ENCODE measurements around the gene CYP1A1. TPM values are rescaled to one million over a fixed set of nuclear protein-coding genes. Genes with fewer than 3 reads are reported as not detected.

CYP1A1 gene
- total and polyA plus RNA-seq, 2 of the 13 experiments (the other 11 are each of a cell fraction or from before 2014, with no cell fraction given): 7.9 to 8.0 TPM

DNA sequence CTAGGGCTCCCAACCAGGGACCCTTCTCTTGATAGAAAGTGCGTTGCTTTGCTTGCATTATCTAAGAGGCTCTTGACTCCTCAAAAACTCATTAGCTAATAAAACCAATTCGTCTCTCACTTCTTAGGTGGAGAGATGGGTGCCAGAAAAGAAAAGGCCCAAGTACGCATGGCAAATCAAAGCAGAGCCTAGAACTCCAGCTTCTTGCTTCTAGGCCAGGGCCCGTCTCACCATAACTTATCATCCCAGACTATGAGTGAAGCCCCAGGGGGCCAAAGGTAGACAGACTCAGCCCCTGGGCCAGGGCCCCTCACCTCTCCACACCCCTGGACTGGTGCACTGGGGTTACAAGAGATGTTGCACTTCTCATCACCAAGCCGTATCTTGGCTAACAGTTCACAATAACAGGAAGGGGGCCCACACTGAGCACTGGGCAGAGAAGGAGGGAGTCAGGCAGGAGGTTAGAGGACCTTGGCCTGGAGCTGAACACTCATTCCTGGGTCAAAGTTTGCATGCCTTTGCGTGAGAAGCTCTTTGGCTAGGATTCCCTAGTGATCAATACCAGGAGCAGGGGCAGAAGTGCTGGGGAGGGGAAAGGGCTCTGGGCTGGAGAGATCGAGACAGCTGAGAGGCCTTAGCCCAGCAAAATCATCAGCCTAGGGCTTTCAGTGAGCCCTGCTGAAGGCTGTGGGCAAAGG, 5.4 kb upstream of the CYP1A1 start (continued):
- TF ChIP-seq, protein P1, sequence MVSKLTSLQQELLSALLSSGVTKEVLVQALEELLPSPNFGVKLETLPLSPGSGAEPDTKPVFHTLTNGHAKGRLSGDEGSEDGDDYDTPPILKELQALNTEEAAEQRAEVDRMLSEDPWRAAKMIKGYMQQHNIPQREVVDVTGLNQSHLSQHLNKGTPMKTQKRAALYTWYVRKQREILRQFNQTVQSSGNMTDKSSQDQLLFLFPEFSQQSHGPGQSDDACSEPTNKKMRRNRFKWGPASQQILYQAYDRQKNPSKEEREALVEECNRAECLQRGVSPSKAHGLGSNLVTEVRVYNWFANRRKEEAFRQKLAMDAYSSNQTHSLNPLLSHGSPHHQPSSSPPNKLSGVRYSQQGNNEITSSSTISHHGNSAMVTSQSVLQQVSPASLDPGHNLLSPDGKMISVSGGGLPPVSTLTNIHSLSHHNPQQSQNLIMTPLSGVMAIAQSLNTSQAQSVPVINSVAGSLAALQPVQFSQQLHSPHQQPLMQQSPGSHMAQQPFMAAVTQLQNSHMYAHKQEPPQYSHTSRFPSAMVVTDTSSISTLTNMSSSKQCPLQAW (CRISPR knock-in tag; IDR thresholded peaks at IDR 0.05): peak; percentile 95
- TF ChIP-seq ZNF772 (CRISPR knock-in tag; IDR thresholded peaks at IDR 0.05) (peak; percentile 31; the same call in 1 of the 2 replicates), YEATS4 (CRISPR knock-in tag; IDR thresholded peaks at IDR 0.05; ENCODE audit: borderline replicate concordance) (peak; percentile 50; the same call in 1 of the 2 replicates), ZNF768 (CRISPR knock-in tag; IDR thresholded peaks at IDR 0.05) (no peak), ZNF484 (CRISPR knock-in tag; IDR thresholded peaks at IDR 0.05; ENCODE audit: borderline replicate concordance, low read depth) (no peak), MTA1 (CRISPR knock-in tag; IDR thresholded peaks at IDR 0.05; ENCODE audit: borderline replicate concordance) (peak; percentile 97), ZNF264 (CRISPR knock-in tag; IDR thresholded peaks at IDR 0.05) (peak; percentile 92), REXO4 (CRISPR knock-in tag; IDR thresholded peaks at IDR 0.05; ENCODE audit: borderline replicate concordance) (no peak), ZNF776 (CRISPR knock-in tag; IDR thresholded peaks at IDR 0.05) (no peak), MTA3 (CRISPR knock-in tag; IDR thresholded peaks at IDR 0.05) (no peak), KDM3A (CRISPR knock-in tag; IDR thresholded peaks at IDR 0.05; ENCODE audit: low read depth) (0 out of 2 replicates have a peak, but pooled peaks have one; percentile 59), ZNF792 (CRISPR knock-in tag; IDR thresholded peaks at IDR 0.05) (peak; percentile 66; the same call in 1 of the 2 replicates), NCOA1 (CRISPR knock-in tag; IDR thresholded peaks at IDR 0.05) (no peak)
- TF ChIP-seq, protein P2, sequence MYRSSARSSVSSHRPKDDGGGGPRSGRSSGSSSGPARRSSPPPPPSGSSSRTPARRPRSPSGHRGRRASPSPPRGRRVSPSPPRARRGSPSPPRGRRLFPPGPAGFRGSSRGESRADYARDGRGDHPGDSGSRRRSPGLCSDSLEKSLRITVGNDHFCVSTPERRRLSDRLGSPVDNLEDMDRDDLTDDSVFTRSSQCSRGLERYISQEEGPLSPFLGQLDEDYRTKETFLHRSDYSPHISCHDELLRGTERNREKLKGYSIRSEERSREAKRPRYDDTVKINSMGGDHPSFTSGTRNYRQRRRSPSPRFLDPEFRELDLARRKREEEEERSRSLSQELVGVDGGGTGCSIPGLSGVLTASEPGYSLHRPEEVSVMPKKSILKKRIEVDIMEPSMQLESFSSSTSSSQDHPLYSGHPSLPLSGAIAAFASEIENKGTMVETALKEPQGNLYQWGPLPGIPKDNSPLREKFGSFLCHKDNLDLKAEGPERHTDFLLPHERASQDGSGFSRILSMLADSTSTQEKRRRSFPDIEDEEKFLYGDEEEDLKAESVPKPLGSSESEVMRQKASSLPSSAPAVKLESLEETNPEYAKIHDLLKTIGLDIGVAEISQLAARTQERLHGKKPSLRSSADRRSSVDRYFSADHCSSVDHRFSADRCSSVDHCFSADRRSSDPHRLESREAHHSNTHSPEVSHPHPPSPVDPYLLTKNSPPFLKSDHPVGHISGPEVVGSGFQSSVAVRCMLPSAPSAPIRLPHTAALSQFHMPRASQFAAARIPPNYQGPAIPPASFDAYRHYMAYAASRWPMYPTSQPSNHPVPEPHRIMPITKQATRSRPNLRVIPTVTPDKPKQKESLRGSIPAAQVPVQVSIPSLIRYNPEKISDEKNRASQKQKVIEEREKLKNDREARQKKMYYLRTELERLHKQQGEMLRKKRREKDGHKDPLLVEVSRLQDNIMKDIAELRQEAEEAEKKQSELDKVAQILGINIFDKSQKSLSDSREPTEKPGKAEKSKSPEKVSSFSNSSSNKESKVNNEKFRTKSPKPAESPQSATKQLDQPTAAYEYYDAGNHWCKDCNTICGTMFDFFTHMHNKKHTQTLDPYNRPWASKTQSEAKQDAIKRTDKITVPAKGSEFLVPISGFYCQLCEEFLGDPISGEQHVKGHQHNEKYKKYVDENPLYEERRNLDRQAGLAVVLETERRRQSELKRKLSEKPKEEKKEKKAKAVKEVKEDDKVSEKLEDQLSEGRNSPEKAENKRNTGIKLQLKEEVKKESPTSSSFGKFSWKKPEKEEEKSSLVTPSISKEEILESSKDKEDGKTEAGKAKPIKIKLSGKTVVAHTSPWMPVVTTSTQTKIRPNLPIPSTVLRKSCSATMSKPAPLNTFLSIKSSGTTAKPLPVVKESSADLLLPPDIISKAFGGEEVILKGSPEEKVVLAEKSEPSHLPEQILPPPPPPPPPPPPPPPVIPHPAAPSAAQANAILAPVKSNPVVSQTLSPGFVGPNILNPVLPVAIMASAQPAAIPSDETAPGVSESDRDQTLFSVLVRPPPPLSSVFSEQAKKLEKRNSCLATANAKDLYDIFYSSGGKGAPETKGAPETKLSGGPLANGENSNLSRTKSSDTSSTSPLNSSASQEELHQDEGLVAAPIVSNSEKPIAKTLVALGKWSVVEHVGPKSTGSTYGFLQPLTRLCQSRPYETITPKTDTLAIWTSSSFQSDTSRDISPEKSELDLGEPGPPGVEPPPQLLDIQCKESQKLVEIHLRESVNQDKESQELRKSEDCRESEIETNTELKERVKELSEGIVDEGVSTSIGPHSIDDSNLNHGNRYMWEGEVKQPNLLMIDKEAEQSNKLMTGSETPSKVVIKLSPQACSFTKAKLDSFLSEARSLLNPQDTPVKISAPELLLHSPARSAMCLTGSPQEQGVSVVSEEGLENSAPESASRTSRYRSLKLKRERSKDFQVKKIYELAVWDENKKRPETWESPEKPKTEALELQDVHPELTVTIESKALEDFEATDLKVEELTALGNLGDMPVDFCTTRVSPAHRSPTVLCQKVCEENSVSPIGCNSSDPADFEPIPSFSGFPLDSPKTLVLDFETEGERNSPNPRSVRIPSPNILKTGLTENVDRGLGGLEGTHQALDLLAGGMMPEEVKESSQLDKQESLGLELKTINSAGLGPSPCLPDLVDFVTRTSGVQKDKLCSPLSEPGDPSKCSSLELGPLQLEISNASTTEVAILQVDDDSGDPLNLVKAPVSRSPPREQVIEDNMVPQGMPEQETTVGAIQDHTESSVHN (CRISPR knock-in tag; IDR thresholded peaks at IDR 0.05): no peak
- TF ChIP-seq, protein P3, sequence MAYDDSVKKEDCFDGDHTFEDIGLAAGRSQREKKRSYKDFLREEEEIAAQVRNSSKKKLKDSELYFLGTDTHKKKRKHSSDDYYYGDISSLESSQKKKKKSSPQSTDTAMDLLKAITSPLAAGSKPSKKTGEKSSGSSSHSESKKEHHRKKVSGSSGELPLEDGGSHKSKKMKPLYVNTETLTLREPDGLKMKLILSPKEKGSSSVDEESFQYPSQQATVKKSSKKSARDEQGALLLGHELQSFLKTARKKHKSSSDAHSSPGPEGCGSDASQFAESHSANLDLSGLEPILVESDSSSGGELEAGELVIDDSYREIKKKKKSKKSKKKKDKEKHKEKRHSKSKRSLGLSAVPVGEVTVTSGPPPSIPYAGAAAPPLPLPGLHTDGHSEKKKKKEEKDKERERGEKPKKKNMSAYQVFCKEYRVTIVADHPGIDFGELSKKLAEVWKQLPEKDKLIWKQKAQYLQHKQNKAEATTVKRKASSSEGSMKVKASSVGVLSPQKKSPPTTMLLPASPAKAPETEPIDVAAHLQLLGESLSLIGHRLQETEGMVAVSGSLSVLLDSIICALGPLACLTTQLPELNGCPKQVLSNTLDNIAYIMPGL (CRISPR knock-in tag; IDR thresholded peaks at IDR 0.05; ENCODE audit: borderline replicate concordance in 1 of 2, low read depth in 1 of 2): peak; percentile 40 to 46; a peak in 2 of 4 replicates
- TF ChIP-seq, protein P4, sequence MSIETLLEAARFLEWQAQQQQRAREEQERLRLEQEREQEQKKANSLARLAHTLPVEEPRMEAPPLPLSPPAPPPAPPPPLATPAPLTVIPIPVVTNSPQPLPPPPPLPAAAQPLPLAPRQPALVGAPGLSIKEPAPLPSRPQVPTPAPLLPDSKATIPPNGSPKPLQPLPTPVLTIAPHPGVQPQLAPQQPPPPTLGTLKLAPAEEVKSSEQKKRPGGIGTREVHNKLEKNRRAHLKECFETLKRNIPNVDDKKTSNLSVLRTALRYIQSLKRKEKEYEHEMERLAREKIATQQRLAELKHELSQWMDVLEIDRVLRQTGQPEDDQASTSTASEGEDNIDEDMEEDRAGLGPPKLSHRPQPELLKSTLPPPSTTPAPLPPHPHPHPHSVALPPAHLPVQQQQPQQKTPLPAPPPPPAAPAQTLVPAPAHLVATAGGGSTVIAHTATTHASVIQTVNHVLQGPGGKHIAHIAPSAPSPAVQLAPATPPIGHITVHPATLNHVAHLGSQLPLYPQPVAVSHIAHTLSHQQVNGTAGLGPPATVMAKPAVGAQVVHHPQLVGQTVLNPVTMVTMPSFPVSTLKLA (IDR thresholded peaks at IDR 0.05): no peak
